ENCODE measurements around the gene ARL10. TPM values are rescaled to one million over a fixed set of nuclear protein-coding genes. Genes with fewer than 3 reads are reported as not detected.

ARL10 gene
- total RNA-seq, 1 experiment from 2014 or later = 0.03 TPM

DNA sequence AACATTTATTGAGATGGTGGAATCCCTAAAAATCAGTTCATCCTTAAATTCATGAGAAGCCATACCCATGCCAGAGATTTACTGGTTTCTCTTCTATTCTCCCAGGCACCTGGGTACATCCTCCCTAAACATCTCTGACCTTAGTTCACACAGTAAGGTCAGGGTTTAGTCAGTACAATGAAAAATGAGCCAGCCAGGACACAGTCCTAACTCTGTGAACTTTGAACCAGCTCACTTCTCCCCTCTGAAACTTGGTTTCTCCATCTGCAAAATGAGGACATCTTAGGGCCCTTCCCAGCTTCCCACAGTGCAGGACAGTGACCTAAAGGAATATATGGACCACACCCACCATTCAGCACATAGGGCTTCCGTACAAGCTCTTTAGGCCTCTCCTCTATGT lies 21.2 kb downstream of the ARL10 start:
- no peak for DNase-seq (ENCODE audit: low spot score)
- in situ Hi-C loops (cut with HindIII; ENCODE audit: low sequenced_read_pairs) = no loop called here

DNA sequence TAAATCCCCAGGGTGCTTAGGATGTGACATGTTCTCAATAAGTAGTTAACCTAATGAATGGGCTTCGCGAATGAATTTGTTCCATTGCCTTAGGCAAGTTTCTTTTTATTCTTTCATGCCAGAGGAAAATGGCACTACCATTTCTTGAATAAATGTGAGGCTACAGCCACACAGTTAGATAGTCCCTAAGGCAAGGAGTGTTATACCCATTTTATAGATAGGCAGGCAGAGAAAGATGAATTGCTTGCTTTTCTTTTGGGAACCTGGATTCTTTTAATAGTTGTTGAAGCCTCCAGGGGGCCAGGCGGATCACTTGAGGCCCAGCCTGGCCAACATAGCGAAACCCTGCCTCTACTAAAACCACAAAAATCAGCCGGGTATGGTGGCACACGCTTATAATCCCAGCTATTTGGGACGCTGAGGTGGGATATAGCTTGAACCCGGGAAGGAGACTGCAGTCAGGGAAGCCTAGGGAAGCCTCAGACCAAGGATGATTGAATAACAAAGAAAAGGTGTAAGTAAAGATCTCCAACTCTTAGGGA lies 22.2 kb downstream of the ARL10 start:
- in situ Hi-C loops (cut with HindIII; ENCODE audit: low sequenced_read_pairs) = no loop called here
- DNase-seq (ENCODE audit: low spot score) = no peak

DNA sequence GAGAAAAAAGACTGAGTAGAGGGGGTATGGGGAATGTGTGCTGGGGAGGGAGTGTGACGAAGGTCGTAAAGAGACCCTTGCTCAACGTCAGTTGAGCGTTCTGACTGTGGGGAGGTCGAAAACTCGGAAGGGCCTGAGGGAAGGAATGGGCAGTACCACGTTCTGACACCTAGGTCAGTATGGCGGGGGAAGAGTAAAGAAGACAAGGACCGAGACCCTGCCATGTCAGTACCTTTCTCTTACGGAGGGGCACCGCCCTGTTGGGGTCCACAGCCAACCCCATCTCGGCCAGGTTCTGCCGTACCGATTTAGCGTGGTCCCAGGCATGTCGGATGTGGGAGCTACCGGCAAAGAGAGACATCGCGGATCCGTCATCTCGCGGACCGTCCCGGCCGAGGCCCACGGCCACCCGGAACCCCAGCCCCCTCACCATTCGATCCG lies 22.7 kb downstream of the ARL10 start:
- DNase-seq (ENCODE audit: low spot score) = no peak
- in situ Hi-C loops (cut with HindIII; ENCODE audit: low sequenced_read_pairs) = no loop called here

DNA sequence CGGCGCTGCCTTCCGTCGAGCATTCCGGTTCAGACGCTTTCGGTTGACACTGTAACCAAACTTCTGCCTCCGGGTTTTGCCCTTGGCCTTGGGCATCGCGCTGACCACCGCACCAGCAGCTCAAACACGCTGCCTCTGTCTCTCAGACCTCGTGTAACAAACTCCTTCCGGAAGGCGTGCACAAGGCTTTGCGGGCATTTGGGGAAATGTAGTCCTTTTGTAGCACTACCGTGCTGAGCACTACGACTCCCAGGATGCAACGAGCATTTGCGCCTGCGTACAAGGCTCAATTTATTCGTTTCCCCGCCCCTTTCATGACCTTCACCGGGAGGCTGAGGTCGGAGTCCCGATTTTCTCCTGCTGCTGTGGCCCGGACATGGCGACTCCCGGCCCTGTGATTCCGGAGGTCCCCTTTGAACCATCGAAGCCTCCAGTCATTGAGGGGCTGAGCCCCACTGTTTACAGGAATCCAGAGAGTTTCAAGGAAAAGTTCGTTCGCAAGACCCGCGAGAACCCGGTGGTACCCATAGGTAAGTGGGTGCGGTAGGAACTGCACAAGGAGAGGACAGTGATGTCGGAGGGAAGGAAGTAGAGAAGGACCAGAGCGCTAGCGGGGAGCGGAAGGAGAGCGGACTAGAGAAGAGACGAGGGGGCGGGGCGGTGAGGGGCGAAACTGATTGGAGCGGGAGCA lies 23.3 kb downstream of the ARL10 start, which contains the start of the genes HIGD2A and NOP16:
Gene HIGD2A, plus strand, starts transcription at position 308 of the 691 bp plus-strand sequence. Its CDS starts 69 bp downstream, at position 377.
Gene NOP16, minus strand, starts transcription at position 155 of the 691 bp plus-strand sequence. Its CDS starts 59 bp downstream, at position 96.
- peak; percentile 99 for DNase-seq (ENCODE audit: low spot score)
- in situ Hi-C loops (cut with HindIII; ENCODE audit: low sequenced_read_pairs) = no loop called here

DNA sequence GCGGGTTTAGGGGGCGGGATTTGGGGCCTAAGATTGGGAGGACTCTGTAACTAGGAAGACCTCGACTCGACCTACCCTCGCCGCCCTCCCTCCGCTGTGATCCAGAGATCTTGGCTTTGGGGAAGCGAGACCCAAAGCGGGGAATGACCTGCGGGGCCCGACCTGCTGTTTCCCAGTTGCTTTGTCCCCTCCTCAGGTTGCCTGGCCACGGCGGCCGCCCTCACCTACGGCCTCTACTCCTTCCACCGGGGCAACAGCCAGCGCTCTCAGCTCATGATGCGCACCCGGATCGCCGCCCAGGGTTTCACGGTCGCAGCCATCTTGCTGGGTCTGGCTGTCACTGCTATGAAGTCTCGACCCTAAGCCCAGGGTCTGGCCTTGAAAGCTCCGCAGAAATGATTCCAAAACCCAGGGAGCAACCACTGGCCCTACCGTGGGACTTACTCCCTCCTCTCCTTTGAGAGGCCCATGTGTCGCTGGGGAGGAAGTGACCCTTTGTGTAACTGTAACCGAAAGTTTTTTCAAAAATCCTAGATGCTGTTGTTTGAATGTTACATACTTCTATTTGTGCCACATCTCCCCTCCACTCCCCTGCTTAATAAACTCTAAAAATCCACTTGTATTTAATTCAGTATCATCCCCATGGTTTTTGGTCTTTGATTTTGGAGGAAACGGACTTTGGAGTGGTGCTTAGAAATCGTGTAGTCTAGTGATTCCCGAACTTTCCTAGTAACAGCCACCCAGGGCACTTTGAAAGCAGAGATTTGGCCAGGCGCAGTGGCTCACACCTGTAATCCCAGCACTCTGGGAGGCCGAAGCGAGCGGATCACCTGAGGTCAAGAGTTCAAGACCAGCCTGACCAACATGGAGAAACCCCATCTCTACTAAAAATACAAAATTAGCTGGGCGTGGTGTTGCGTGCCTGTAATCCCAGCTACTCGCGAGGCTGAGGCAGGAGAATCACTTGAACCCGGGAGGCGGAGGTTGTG lies 24.1 kb downstream of the ARL10 start:
- in situ Hi-C loops (cut with HindIII; ENCODE audit: low sequenced_read_pairs) = no loop called here
- no peak for DNase-seq (ENCODE audit: low spot score)

DNA sequence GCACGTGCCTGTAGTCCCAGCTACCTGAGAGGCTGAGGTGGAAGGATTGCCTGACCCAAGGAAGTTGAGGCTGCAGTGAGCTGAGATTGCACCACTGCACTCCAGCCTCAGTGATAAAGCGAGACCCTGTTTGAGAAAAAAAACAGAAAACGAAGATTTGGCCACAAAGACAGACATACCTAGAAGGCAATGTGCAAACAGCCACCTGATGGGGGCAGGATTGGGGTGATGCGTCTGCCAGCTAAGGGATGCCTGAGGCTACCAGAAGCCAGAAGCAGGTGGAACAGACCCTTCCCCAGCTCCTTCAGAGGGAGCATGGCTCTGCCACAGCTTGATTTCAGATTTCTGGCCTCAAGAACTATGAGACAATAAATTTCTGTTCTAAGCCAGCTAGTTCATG lies 26.2 kb downstream of the ARL10 start:
- in situ Hi-C loops (cut with HindIII; ENCODE audit: low sequenced_read_pairs) = no loop called here
- no peak for DNase-seq (ENCODE audit: low spot score)

DNA sequence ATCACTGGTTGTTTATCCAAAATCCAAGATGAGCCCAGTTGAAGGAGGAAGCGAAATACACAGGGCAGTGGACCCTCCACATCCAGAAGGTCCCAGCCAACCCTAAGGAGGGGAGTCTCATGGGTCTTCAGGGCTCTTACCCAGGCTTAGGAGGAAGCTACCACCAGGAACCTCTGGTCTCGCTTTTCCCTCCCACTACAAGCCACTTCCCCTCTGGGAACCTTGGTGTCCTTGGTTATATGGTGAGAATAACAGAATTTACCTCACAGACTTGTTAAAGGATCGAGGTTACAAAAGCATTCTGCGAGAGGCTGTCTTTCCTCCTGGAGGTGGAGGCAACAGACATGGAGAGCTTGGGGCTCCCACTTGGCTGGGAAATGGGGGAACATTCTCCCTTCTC lies 26.7 kb downstream of the ARL10 start:
- DNase-seq (ENCODE audit: low spot score) = no peak

DNA sequence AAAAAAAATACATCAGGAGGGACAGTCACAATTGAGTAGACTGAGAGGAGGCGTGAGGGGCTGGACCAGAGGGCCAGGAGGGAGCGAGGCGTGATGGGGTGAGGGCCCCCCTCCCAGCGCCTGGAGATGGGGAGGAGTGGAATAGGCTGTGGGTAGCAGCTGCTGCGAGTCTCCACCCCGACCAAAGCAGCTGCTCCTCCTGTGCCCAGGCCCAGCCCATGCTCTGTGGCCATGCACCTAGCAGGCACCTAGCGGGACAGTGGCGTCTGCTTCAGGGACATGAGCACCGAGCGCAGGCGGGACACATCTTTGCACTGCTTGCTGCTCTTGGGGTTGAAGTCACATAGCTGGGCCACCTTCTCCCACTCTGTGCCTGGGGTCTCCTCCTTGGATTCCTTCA lies 27.2 kb downstream of the ARL10 start:
- in situ Hi-C loops (cut with HindIII; ENCODE audit: low sequenced_read_pairs) = no loop called here
- no peak for DNase-seq (ENCODE audit: low spot score)

More for the DNA sequence above, 26.7 kb downstream of the ARL10 start:
- in situ Hi-C loops (cut with HindIII; ENCODE audit: low sequenced_read_pairs) = no loop called here

DNA sequence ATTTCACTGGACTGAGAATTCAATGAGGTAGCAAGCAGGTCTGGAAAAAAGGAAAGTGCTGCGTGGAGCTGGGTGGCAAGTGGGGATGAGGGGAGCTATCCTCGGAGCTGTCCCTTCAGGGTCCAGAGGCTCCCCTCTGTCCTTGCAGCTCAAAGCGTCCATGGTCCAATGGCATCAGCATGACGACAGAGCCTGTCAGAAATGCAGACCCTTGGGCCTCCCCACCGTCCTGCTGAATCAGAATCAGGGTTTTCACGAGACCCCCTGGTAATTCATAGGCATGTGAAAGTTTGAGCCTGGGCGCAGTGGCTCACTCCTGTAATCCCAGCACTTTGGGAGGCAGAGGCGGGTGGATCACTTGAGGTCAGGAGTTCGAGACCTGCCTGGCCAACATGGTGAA lies 28.8 kb downstream of the ARL10 start:
- in situ Hi-C loops (cut with HindIII; ENCODE audit: low sequenced_read_pairs) = no loop called here
- no peak for DNase-seq (ENCODE audit: low spot score)

DNA sequence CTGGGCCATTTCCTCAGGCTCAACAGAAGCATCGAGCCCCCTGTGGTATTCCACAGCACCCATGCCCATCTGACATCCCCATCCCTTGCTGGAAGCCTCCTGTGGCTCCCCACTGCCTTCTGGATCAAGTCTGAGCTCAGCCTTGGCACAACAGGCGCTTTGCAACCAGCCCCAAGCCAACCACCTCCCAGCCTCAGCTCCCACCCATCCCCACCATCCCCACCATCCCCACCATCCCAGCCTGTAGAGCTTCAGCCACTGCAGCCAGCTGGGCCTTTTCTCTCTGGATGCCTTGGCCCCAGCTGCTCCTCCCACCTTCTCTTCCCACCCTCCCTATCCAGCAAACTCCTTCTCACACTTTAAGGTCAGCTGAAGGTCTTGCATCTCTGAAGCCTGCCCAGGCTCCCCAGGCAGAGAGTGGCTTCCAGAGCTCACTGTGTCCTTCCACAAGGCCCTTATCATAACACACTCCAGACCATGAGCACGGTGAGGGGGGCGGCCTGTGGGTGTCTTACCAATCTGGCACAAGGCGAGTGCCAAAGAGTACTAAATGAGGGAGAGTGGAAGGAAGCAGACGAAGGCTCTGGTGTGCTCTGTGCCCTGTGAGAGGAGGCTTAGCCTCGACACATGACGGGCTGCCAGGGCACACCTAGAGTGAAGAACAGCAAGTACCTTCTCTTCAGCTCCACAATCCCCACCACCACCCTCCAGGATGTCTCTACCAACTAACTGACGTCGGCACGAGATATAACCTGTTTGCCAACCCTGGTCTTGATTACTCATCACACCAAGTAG lies 29.8 kb downstream of the ARL10 start:
- in situ Hi-C loops (cut with HindIII; ENCODE audit: low sequenced_read_pairs) = no loop called here
- no peak for DNase-seq (ENCODE audit: low spot score)

DNA sequence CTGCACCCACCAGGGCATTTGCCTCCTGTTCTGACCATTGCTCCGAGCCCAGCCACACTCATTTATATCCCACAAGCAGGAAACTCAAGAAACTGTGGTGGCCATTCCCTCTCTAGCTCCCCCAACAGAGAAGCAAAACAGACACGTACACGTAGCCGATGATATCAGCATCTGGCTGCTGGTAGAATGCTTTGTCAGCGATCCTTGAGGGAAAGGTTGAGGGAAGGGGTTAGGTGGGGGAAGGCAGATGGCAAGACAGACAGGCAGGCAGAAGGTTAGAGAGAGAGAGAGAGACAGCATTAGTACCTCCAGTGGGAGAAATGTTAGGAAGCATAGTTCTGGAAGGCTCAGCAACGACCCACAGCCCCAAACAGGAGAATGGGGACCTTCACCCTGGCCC lies 31.0 kb downstream of the ARL10 start:
- in situ Hi-C loops (cut with HindIII; ENCODE audit: low sequenced_read_pairs) = no loop called here
- no peak for DNase-seq (ENCODE audit: low spot score)

DNA sequence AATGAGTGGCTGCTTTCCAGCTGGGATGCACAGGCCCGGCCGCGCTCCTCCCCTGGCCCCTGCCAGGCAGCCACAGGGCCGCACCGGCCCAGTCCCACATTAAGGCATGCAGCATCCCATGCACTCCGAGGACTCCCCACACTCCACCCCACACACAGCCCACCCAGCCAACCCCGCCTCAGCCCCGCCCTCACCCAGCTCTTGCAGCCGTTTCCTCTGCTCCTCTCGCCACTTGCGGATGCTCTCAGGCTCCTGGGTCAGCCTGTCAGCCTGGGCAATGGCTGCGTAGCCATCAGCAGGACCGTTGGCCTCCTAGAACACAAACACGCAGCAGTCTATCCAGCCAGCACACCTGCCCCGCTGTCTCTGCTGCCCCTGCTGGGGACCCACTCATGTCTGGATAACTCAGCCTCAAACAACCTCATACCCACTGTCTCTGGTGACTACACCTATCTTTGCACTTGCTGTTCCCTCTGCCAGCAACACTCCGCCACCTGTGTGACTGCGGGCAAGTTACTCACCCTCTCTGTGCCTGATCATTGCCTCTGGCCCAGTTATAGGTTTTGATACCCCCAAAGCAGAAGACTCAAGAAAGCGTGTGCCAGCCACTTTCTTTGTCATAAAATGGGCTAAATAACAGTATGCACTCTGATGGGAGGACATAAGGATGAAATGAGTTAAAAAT lies 32.6 kb downstream of the ARL10 start:
- in situ Hi-C loops (cut with HindIII; ENCODE audit: low sequenced_read_pairs) = no loop called here
- no peak for DNase-seq (ENCODE audit: low spot score)

DNA sequence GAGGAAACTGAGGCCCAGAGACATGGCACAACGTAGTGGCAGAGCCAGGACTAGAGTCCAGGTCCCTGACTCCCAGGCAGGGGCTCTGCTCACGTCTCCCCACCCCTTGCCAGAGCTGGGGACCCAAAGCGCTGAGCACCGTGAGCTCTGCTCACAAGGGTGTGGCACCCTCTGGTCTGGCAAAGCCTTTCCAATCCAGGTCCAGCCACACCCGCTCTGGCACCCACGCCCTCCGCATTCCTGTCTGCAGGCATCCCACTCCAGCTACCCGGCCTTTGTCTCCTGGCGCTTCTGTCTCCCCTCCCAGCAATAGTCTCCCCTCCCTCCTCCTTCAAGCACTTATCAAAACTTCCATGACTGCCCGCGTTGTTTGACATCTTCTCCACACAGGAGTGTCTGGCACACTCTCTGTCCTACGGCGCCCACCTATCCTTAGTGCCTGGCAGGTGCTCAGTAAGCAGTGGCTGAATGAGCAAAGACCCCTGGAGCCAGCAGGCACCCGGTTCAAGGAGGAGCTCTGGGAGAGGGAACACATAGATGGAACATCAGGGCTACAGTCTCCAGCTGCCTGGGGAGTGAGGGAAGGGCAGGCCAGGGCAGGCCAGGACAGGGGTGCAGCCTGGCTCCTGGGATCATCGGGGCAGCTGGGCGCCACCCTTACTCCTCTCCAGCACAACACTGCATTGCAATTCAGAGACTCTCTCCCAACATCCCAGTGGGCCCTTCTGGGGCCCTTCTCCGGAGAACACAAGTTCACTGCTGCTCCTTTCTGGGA lies 35.3 kb downstream of the ARL10 start:
- no peak for DNase-seq (ENCODE audit: low spot score)
- in situ Hi-C loops (cut with HindIII; ENCODE audit: low sequenced_read_pairs) = no loop called here

DNA sequence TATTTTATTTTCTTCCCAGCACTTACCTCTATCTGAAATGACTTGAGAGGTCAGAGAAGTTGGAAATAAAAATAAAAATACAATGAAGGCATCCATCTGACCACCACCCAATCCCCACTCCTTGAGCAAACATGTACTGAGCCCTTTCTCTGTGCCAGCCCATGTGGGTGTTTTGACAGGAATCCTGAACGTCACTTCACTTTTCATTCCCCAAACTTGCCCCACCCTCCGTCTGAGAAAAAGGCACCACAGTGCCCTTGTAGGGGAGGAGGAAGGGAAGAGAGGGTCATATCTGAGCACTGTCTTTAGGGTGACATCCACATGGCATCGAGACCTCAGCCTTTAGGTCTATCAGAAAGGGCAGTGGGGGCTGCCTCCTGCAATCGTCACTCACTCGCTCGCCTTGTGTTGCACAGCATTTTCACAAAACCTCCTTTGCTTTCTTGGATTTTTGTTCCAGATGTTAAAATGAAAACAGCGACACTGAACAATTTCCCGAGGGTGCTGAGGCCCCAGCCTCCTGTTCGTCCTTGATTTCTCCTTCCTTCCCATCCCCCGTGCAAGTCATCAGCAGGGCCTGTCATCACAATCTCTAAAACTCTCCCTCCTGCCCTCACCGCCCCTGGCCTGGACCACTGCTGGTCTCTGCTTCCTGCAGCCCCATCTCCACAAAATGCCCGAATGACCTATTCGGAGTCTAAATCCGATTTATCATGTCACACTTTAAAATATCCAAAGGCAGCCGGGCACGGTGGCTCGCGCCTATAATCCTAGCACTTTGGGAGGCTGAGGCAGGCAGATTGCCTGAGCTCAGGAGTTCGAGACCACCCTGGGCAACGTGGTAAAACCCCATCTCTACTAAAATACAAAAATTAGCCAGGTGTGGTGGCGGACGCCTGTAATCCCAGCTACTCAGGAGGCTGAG lies 36.3 kb downstream of the ARL10 start:
- DNase-seq (ENCODE audit: low spot score) = no peak
- in situ Hi-C loops (cut with HindIII; ENCODE audit: low sequenced_read_pairs) = no loop called here

DNA sequence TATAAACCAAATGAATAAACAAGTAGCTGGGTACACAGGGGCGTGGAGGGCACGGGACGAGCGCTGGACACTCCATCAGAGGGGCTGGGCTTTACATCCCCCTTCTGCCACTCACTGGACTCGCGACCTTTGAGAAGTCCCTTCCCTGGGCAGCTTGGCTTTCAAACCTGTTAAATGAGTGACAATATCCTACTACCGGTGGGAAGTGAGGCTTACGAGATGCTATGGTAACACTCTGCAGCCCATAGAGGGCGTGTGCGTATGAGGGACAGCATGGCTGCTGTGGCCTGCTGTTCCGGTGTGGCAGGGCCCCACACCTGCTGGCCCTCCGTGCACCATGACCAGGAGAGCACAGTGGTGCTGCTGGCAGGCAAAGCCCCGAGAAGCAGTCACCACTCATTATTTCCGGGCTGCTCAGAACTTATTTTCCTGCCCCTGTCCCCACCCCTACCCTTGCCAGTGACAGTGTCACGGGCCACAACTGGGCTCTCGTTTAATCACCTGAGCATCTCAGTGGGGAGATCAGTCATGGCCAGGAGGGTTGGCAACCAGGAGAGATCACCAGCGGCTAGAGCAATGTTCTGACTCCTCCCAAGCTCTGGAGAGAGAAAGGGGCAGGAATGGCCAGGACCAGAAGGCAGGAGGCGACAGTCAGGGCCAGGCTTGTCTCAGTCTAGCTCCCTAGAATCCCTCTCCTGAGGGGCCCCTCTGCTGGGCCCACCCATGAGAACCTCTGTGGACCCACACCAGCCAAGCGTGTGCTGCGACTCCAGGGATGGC lies 40.6 kb downstream of the ARL10 start:
- in situ Hi-C loops (cut with HindIII; ENCODE audit: low sequenced_read_pairs) = no loop called here
- DNase-seq (ENCODE audit: low spot score) = no peak

DNA sequence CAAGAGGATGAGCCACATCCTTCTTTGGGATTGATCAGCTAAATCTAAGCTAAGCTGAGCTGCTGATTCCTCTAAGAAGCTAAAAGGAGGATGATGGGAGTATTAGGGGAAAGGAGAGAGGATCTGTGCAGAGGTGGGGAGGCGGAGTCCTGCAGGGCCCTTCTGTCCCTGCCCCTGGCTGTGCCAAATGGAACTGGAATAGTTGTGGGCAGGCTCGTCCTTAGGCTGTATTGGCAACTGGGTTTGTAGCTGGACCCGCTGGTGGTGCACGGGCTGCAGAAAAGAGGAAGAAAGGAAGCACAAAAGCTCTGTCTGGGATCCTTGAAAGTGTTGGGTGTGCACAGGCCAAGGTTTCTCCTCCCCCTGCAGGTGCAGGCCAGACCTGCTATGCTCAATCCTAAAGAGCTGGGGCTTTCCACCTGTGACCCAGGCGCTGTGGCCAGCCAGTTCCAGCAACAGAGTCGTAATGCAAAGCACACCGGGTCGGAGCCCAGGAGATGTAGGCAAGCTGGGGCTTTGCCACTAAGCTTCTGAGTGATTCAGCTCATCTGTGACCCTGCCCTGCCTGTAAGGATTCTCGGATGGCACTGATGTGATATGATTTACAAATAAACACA lies 41.3 kb downstream of the ARL10 start:
- in situ Hi-C loops (cut with HindIII; ENCODE audit: low sequenced_read_pairs) = no loop called here
- peak; percentile 30 for DNase-seq (ENCODE audit: low spot score)

Measured in G401 (cell line).